OCI-LY7 (cell line): ENCODE results near the gene CEP152. TPM values are rescaled to one million over a fixed set of nuclear protein-coding genes. Genes with fewer than 3 reads are reported as not detected.

Experiments
- BruUV-seq: library from RNA; stranded (reverse); fragments of 400-500 nt; replicated peaks from 2 replicates; lab custom pipeline; 2021; lab: Mats Ljungman, UMichigan
- CTCF ChIA-PET: fragments of 300-600 bp; sonication (Branson Sonifier 250); formaldehyde crosslinking; loops from one replicate; lab custom pipeline; 2022; ENCODE audit warnings: antibody characterized with exemption; ENCODE audit not compliant: unreplicated experiment; lab: Charles Lee
- POLR2A ChIA-PET: fragments of 300-600 bp; sonication (Branson Sonifier 250); formaldehyde crosslinking; loops from one replicate; lab custom pipeline; 2022; ENCODE audit warnings: antibody characterized with exemption; lab: Charles Lee
- DNase-seq: peaks from one replicate; pipeline ENCODE4 v3.0.0-alpha.2; 2015; ENCODE audit warnings: low spot score
- H2AFZ ChIP-seq: fragments of 200-600 bp; sonication (generic), shearing (Covaris generic); 2 replicates; pipeline ENCODE4 v1.6.1; 2014; ENCODE audit warnings: mild to moderate bottlenecking, antibody characterized with exemption, low read length, moderate library complexity
- H3K27ac ChIP-seq: fragments of 200-600 bp; sonication (generic); 2 replicates; pipeline ENCODE4 v1.5.1; 2014; ENCODE audit warnings: mixed run types, low read depth, mild to moderate bottlenecking, moderate library complexity, low read length, inconsistent platforms; ENCODE audit not compliant: poor library complexity, severe bottlenecking
- H3K36me3 ChIP-seq: fragments of 200-600 bp; sonication (generic); 2 replicates; pipeline ENCODE4 v1.6.1; 2014; ENCODE audit warnings: mild to moderate bottlenecking, antibody characterized with exemption, low read length, moderate library complexity, mixed read lengths; ENCODE audit not compliant: insufficient read depth
- H3K4me1 ChIP-seq: fragments of 200-600 bp; sonication (generic); 2 replicates; pipeline ENCODE4 v1.5.1; 2014; ENCODE audit warnings: mild to moderate bottlenecking, low read length; ENCODE audit not compliant: insufficient read depth, poor library complexity, severe bottlenecking
- H3K4me2 ChIP-seq: fragments of 200-600 bp; sonication (generic); 2 replicates; pipeline ENCODE4 v1.6.1; 2014; ENCODE audit warnings: mild to moderate bottlenecking, low read length
- H3K4me3 ChIP-seq: fragments of 200-600 bp; sonication (generic); 2 replicates; pipeline ENCODE4 v1.5.1; 2014; ENCODE audit warnings: mild to moderate bottlenecking, low read depth, low read length; ENCODE audit not compliant: poor library complexity, severe bottlenecking
- H3K79me2 ChIP-seq: fragments of 200-600 bp; sonication (generic); 2 replicates; pipeline ENCODE4 v1.6.1; 2016; ENCODE audit warnings: low read depth, mild to moderate bottlenecking, low read length, moderate library complexity, mixed read lengths; ENCODE audit not compliant: insufficient read depth
- H3K9me2 ChIP-seq: fragments of 200-600 bp; sonication (generic); 2 replicates; pipeline ENCODE4 v1.6.1; 2016; ENCODE audit warnings: mild to moderate bottlenecking, low read length, mixed read lengths; ENCODE audit not compliant: insufficient read depth
- H3K9me3 ChIP-seq: fragments of 200-600 bp; sonication (generic); 2 replicates; pipeline ENCODE4 v1.6.1; 2014; ENCODE audit warnings: mild to moderate bottlenecking, mixed run types, low read length, mixed read lengths
- H4K20me1 ChIP-seq: fragments of 200-600 bp; sonication (generic); 2 replicates; pipeline ENCODE4 v1.6.1; 2014; ENCODE audit warnings: mild to moderate bottlenecking, antibody characterized with exemption, low read length, moderate library complexity, mixed read lengths; ENCODE audit not compliant: insufficient read depth
- CTCF ChIP-seq: fragments of 200-600 bp; sonication (generic); conservative IDR thresholded peaks from 2 replicates; pipeline ENCODE4 v1.5.1; 2014; ENCODE audit warnings: mild to moderate bottlenecking, antibody characterized with exemption, low read length, moderate library complexity, mixed read lengths
- EZH2phosphoT487 ChIP-seq: fragments of 200-600 bp; sonication (generic); IDR thresholded peaks from 2 replicates; pipeline ENCODE4 v1.6.1; 2018; ENCODE audit warnings: low read depth, borderline replicate concordance, mild to moderate bottlenecking, mixed run types, antibody characterized with exemption, low read length, moderate library complexity, mixed read lengths
- intact Hi-C: fragments of 100-400 bp; cut with micrococcal nuclease; formaldehyde crosslinking; loops from one replicate; pipeline ENCODE4 v1.10.0; 2022; ENCODE audit not compliant: unreplicated experiment
- total RNA-seq, 2 experiments: library from RNA; depleted of rRNA in 1 of 2; stranded (reverse); fragments of >200 nt in 1 of 2; shearing (Covaris generic) in 1 of 2; gene quantifications; 2 replicates each; pipeline ENCODE4 v1.2.3, GENCODE V29; 2014 to 2022

The CEP152 gene
- total RNA-seq, 2 experiments from 2014 or later: 37.6 to 44.9 TPM

GRCh38 chr15:48766196-48766595 lies 44.7 kb downstream of the CEP152 start:
- intact Hi-C loops: no loop called here
- Histone ChIP-seq H3K27ac (no peak overlapping the region), H2AFZ (no peak overlapping the region), H3K9me2 (no peaks in the 10 kb centered on the region), H3K36me3 (peaks cover 94% of the 10 kb centered on the region), H3K4me3 (no peak overlapping the region), H3K79me2 (no peaks in the 10 kb centered on the region), H3K9me3 (no peaks in the 10 kb centered on the region), H3K4me1 (no peaks in the 10 kb centered on the region), H3K4me2 (no peak overlapping the region), H4K20me1 (no peaks in the 10 kb centered on the region)
- DNase-seq: no peak
- CTCF ChIA-PET: interaction anchor here (0.6 kb wide), 1 partner anchor 11 kb away, joined by 3 read pairs; no protein-coding TSS in a partner anchor
- TF ChIP-seq EZH2phosphoT487 (no peak), CTCF (no peak)
- no TSS peak for BruUV-seq
- POLR2A ChIA-PET: interaction anchor here (1.7 kb wide), 1 partner anchor 9 kb away, joined by 5 read pairs; no protein-coding TSS in a partner anchor

- Histone ChIP-seq H3K4me3 (no peak overlapping the region), H4K20me1 (no peaks in the 10 kb centered on the region), H3K36me3 (peaks cover 94% of the 10 kb centered on the region), H2AFZ (no peak overlapping the region), H3K27ac (no peak overlapping the region), H3K79me2 (no peaks in the 10 kb centered on the region), H3K4me1 (no peaks in the 10 kb centered on the region), H3K9me2 (no peaks in the 10 kb centered on the region), H3K4me2 (no peak overlapping the region), H3K9me3 (no peaks in the 10 kb centered on the region)
- no peak for TF ChIP-seq EZH2phosphoT487
- TF ChIP-seq CTCF: no peak
- ChIA-PET CTCF (no interaction called here), POLR2A (interaction anchor here (0.7 kb wide), 1 partner anchor 37 kb away, joined by 3 read pairs; no protein-coding TSS in a partner anchor)
- no peak for DNase-seq
- BruUV-seq: no TSS peak
- intact Hi-C loops: no loop called here
Measured at GRCh38 chr15:48765022-48765421, 45.8 kb downstream of the CEP152 start.

GRCh38 chr15:48761393-48762158 lies 49.3 kb downstream of the CEP152 start:
- ChIA-PET POLR2A (no interaction called here), CTCF (no interaction called here)
- Histone ChIP-seq H3K9me3 (no peaks in the 10 kb centered on the region), H3K9me2 (no peaks in the 10 kb centered on the region), H3K27ac (no peak overlapping the region), H3K79me2 (no peaks in the 10 kb centered on the region), H3K4me2 (no peak overlapping the region), H4K20me1 (no peaks in the 10 kb centered on the region), H2AFZ (no peak overlapping the region), H3K36me3 (peaks cover 94% of the 10 kb centered on the region), H3K4me3 (no peak overlapping the region), H3K4me1 (no peaks in the 10 kb centered on the region)
- BruUV-seq: no TSS peak
- no peak for DNase-seq
- intact Hi-C loops: no loop called here
- TF ChIP-seq EZH2phosphoT487: no peak
- TF ChIP-seq CTCF: no peak
